H54 (cell line): ENCODE data around the gene SCO2.

Experiments
- DNase-seq: peaks from one replicate; pipeline ENCODE4 v3.0.0; 2011; ENCODE audit warnings: low spot score, mixed read lengths; ENCODE audit not compliant: insufficient read length
- FAIRE-seq: peaks from 3 replicates; lab custom pipeline; 2011; peaks lifted over from hg19 to GRCh38; lab: Jason Lieb, UNC
- POLR2A ChIP-seq: IDR thresholded peaks from 2 replicates; pipeline ENCODE4 v1.6.1; 2011; ENCODE audit warnings: low read depth, mild to moderate bottlenecking, low read length

SCO2 gene, protein sequence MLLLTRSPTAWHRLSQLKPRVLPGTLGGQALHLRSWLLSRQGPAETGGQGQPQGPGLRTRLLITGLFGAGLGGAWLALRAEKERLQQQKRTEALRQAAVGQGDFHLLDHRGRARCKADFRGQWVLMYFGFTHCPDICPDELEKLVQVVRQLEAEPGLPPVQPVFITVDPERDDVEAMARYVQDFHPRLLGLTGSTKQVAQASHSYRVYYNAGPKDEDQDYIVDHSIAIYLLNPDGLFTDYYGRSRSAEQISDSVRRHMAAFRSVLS

DNA sequence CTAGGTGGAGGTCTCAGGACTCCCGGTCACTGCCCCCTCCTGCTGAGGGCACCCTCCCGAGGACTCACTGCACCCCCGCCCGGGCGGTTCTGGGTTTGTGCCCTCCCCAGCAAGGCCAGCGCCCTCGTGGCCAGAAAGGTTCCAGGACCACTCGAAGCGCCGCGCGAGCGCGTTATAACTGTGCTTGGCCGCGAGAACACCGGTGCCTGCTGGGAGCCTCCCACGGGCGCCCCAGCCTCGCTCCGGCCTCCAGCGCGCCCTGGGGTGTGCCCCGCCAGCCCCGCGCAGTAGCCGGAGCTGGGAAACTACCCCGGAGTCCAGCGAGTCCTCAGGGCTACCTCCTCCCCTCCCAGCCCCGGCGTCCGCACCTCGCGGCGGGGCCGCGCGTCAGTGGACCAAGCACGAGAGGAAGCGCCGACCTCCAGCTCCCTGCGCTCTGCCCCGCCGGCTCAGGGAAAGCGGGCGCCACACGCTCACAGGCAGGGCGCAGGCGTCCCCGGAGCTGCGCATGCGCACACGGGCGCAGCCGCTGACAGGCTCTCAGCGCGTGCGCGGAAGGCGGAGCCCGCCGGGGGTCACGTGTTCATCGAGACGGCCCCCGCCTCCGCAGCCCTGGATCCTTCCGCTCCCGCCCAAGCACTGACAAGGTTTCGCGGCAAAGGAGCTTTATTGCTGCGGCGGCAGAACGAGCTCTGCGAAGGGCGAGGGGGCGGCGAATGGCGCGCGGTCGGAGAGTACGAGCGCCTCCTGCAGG is at the start of gene SCO2:
SCO2 (minus strand) TSS at position 495 of the 754 bp plus-strand sequence. CDS start 1,187 bp downstream, outside the sequence.
- no peak for FAIRE-seq

DNA sequence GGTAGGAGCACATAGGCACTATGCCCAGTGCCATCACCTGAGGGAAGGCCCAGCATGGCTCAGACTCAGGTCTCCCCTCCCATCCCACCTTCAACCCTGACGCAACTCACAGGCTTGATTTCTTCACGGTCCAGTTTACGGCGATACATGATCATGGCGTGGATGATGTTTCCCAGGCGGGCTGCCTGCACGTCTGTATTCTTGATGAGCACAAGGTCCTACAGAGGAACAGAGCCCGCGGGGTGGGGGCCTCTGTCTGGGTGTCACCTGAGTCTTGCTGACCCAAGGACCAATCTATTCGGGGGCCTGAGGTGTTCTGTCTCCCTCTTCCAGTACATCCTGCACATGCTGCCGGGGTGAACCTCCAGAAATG is 49.0 kb upstream of the SCO2 start:
- no peak for FAIRE-seq
- DNase-seq: no peak
- no peak for TF ChIP-seq POLR2A

More for the DNA sequence above, at the start of gene SCO2:
- peak; percentile 95 for DNase-seq
- TF ChIP-seq POLR2A: peak; percentile 75

DNA sequence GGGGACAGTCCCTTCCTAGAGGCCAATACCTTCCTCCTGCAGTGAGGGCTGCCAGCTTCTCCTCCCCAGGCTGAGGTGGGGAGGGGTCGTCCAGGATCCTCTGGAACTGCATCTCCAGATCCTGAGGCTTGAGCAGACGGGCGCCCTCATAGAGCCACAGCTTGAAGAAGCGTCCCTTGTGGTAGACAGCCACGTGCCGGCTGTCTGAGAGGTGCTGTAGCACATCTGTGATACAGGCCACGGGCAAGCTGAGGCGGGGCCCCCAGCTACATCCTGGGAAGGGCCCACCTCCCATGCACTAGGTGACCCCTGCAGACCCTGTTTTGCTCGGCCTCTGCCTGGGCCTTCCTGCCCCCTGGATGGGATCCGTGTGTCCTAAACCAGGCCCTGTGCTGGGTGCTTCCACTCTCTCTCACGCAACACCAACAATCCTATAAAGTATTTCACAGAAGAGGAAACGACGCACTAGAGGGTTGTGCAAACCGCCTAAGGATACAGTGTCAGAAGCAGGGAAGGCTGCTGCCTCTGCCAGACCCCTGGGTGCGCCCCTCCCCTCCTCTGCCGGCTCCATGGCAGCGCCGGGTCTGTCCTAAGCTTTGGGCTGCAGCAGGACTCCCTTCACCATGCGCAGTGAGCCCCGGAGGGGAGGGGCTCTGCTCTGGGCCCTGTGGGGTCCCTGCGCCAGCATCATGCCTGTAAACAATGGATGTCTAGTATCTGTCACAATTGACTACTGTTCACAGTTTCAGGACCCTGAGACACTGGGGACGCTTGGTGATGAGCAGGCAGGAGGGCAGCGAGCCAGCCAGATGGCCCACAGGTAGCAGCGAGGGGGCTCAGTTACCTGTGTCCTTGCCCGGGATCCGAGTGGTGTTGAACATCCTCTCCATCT is 48.3 kb upstream of the SCO2 start:
- TF ChIP-seq POLR2A: no peak
- no peak for FAIRE-seq
- no peak for DNase-seq

DNA sequence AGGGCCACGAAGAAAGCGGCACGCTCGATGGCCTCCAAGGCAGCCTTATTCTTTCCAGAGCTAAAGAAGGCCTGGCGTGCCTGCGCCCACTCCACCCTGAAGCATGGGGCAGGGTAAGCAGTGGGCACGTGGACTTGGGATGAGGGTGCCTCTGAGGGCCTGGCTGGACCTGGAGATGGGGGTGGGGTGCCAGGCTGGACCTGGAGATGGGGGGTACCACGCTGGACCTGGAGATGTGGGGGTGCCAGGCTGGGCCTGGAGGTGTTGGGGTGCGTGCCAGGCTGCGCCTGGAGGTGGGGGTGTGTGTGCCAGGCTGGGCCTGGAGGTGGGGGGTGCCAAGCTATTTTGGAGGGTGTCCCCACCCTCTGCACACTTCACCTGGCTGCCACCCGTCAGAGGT is 47.6 kb upstream of the SCO2 start:
- FAIRE-seq: no peak
- TF ChIP-seq POLR2A: no peak
- no peak for DNase-seq

DNA sequence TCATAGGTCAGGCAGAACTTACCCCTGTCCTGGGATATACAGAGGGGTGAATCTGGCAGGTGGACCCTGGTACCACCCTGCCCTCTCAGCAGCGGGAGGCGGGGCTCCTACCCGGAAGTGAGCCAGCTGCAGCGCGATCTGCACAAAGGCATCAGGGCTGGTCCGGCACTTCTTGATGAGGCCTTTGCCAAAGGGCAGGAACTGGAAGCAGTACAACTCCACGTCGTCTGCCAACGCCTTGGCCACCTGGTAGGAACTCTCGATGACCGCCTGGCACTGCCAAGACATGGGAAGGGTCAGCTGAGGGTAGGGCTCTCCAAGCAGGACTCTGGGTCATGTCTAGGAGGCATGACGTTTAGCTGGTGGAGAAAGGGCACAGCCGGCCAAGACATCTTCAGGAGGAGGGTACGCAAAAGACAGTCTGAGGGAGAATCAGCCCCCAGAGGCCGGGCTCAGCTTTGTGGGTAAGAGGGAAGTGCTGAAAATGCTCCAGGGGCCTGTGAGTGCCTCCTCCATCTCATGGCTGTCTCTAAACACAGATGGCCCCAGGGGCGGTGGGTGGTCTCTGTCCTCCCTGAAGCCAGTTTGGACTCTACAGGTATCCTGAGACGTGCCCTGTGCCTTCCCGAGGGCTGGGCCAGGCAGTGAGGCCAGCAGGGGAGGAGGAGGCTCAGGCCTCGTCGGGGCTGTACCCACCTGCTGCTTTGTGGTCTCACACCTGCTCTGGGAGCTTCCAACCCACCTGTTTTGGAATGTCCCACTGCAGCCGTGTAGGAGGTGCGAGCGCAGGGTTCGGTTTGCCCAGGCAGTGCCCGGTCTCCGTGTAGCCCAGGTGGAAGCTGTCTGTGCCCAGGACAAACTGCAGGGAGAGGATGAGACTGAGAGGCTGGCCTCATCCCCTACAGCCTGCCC is 46.1 kb upstream of the SCO2 start:
- DNase-seq: no peak
- TF ChIP-seq POLR2A: no peak
- FAIRE-seq: no peak

DNA sequence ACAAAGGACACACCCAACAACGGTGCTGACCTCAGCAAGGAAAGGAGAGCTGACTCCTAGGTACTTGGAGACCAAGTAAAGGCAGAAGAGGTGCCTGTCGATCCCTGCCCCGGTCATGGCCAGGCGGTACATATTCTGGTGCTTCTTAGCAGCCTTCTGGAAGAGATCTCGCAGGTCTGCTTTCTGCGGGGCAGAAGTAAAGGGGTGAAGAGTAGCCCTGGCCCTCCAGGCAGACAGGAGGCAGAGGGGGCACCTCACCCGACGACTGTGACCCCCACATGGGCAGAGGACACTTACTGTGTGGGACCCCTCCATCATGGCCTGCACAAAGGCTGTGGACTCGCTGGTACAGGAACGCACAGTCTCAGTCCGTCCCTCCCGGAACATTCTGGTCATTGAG is 45.5 kb upstream of the SCO2 start:
- TF ChIP-seq POLR2A: no peak
- DNase-seq (no peak), FAIRE-seq (no peak)

DNA sequence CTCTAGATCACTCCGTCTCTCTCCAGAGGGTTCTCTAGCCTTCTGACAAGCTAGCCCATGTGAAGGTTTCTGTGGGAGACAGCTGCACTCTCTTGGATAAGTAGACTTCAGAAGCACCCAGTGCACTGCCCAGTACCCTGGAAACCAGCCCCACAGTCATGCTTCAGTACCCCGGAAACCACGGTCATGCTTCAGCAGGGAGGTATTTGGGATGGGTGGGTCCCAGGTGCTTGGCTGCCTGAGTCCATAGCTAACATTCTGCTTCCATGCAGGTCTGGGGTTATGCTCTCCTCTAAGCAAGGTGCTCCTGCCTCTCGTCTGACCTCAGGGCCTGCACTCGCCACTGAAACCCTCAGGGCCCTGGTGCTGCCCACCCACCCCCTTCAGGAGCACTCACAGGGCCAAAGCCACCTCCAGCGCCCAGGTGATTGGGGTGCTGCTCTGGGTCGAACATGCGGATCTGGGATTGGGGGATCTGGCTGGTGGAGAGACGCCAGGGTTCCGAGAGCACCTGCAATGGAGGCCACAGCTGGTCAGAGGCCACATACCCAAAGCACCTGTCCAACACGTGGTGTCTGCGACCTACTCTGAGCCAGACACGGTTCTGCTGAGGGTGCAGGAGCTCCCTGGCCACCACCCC is 44.6 kb upstream of the SCO2 start:
- FAIRE-seq (no peak), DNase-seq (no peak)
- no peak for TF ChIP-seq POLR2A

DNA sequence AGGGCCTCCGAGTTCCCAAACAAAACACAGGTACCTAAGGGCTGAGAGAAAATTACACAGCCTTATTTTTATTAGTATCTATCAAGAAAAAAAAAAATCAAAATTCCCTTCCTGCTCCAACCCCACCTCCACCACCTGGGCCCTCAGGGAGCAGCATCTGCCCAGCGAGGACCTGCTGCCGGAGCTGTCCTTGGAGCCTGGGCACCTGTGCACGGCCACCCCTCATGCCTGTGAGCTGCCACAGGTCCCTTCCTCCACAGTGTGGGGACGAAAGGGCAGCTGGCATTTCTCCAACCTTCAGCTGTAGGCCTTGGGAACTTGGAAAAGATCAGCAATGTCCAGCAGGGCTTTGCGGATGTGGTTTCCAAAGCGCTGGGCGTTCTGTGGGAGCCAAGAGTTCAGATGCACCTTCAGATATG is 43.7 kb upstream of the SCO2 start:
- TF ChIP-seq POLR2A: no peak
- DNase-seq: no peak
- FAIRE-seq: no peak

DNA sequence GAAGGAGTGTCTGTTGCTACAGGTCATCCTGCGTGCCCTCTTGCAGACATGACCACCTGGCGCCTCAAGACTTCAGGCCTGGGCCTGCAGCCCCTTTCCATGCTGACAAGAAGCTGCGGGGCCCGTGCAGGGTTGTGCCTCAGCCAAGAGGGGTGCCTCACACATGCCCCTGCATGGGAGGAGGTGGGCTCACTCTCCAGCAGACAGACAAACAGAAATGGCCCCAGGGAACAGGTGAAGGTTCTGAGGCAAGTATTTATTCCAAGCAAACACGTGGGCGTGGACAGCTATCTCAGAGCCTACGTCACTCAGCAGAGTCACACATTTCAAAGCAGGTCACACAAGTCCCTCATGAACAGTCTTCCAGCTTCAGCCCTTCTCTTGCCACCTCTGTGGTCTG is 43.2 kb upstream of the SCO2 start:
- no peak for TF ChIP-seq POLR2A
- FAIRE-seq (no peak), DNase-seq (no peak)

DNA sequence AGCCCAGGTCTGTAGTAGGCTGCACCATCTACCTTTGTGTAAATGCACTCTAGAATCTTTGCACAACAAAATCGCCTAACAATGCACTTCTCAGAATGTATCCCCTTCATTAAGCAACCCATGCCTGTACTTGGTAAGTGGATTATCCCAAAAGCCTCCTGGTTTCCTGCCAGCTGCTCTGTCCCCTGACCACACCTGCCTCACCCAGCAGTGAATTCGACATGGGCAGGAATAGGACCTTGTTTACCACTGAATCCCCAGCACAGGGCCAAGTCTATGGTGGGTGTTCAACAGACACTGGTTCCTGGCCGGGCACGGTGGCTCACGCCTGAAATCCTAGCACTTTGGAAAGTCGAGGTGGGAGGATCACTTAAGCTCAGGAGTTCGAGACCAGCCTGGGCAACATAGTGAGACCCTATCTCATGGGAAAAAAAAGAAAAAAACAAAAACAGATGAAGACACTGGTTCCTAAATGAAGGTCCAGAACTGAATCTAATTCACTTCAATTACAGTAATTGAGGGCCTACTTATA is 42.4 kb upstream of the SCO2 start:
- DNase-seq (no peak), FAIRE-seq (no peak)
- TF ChIP-seq POLR2A: no peak

DNA sequence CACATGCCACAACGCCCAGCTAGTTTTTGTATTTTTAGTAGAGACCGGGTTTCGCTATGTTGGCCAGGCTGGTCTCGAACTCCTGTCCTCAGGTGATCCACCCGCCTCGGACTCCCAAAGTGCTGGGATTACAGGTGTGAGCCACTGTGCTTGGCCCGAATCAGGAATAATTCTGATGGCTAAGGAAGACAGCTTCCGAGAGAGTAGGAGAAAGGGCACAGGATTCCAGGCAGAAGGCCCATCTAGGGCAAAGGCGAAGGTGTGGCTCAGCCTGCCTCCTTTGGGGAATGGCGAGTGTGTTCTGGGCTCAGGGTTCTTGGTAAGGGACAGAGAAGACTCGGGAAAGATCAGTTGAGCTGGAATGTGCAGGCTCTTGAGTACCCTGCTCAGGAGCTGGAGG is 38.9 kb upstream of the SCO2 start:
- DNase-seq (no peak), FAIRE-seq (no peak)
- no peak for TF ChIP-seq POLR2A

DNA sequence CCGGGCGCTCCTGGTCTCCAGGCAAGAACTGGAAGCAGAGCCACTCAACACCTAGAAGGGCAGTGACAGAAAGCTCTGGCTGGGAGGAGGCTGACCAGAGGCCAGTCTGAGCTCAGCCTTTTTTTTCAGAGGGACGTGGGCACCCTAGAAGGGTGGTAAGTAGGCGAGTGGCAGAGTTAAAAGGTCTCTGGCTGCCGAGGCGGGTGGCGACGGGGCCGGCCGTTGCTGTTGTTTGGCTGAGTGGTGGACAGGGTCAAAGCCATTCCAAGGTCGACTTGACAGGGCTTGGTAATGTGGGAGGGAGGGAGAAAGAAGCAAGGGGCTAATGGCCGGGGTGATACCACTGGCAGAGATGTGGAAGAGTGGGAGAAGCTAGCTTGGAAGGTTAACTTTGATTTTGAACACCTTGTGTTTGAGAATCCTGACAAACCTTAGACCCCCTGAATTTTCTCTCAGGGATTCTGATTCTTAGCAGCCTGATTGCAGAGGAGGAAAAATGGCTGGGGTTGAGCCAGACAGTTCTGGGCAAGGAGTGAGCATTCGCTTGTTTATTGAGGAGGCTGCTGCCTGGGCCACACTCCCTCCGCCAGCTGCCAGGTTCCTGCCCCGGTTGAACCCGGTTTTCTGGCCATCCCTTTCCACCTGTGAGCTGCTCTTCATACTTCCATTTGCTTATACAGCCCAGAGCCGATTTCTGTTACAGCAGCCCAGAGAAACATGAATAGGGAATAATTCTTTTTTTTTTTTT is 38.2 kb upstream of the SCO2 start:
- FAIRE-seq (no peak), DNase-seq (no peak)
- no peak for TF ChIP-seq POLR2A
